ENCODE data around the gene CCDC68. TPM values are rescaled to one million over a fixed set of nuclear protein-coding genes. Genes with fewer than 3 reads are reported as not detected.
"Not testable (repeated sequence)": the region's sequence is repeated elsewhere in the genome, so short reads cannot be mapped to it uniquely, and the experiment has no call there.

Gene CCDC68
- total RNA-seq, 1 donor from 2014 or later = not detected

GRCh38 chr18:54983791-54984190 is 24.5 kb upstream of the CCDC68 start:
- no peak for DNase-seq (ENCODE audit: low spot score in 2 of 2, unreplicated experiment in 2 of 2)
- Mint-ChIP-seq H3K9me3 (peaks cover 7% of the 10 kb centered on the region), H3K27ac (no peak overlapping the region), H3K4me1 (peaks cover 2% of the 10 kb centered on the region), H3K4me3 (no peak overlapping the region), H3K27me3 (ENCODE audit: low read depth) (no peaks in the 10 kb centered on the region), H3K36me3 (no peaks in the 10 kb centered on the region)
- TF ChIP-seq CTCF (IDR thresholded peaks at IDR 0.05; ENCODE audit: unreplicated experiment) = no peak

GRCh38 chr18:54983041-54983686 is 23.9 kb upstream of the CCDC68 start:
- Mint-ChIP-seq H3K27ac (no peak overlapping the region), H3K4me1 (peaks cover 2% of the 10 kb centered on the region), H3K27me3 (ENCODE audit: low read depth) (no peaks in the 10 kb centered on the region), H3K4me3 (no peak overlapping the region), H3K36me3 (no peaks in the 10 kb centered on the region), H3K9me3 (peaks cover 8% of the 10 kb centered on the region)
- DNase-seq (ENCODE audit: low spot score in 2 of 2, unreplicated experiment in 2 of 2) = no peak
- TF ChIP-seq CTCF (IDR thresholded peaks at IDR 0.05; ENCODE audit: unreplicated experiment) = peak; percentile 92

- no peaks in the 10 kb centered on the region for H3K27me3 Mint-ChIP-seq (ENCODE audit: low read depth)
- H3K4me1 Mint-ChIP-seq = peaks cover 2% of the 10 kb centered on the region
- no peaks in the 10 kb centered on the region for H3K36me3 Mint-ChIP-seq
- TF ChIP-seq CTCF (IDR thresholded peaks at IDR 0.05; ENCODE audit: unreplicated experiment) = no peak
- peaks cover 17% of the 10 kb centered on the region for H3K9me3 Mint-ChIP-seq
- H3K27ac Mint-ChIP-seq = no peak overlapping the region
- H3K4me3 Mint-ChIP-seq = no peak overlapping the region
- DNase-seq (ENCODE audit: low spot score in 2 of 2, unreplicated experiment in 2 of 2) = no peak
These were observed 21.8 kb upstream of the CCDC68 start for GRCh38 chr18:54981076-54981475.

- Mint-ChIP-seq H3K27ac (no peak overlapping the region), H3K4me3 (no peak overlapping the region), H3K27me3 (ENCODE audit: low read depth) (no peaks in the 10 kb centered on the region), H3K4me1 (no peaks in the 10 kb centered on the region), H3K36me3 (no peaks in the 10 kb centered on the region), H3K9me3 (peaks cover 30% of the 10 kb centered on the region)
- DNase-seq (ENCODE audit: low spot score in 2 of 2, unreplicated experiment in 2 of 2) = no peak
- no peak for TF ChIP-seq CTCF (IDR thresholded peaks at IDR 0.05; ENCODE audit: unreplicated experiment)
These were observed 16.3 kb upstream of the CCDC68 start for GRCh38 chr18:54975598-54975997.

- H3K4me3 Mint-ChIP-seq = no peak overlapping the region
- H3K4me1 Mint-ChIP-seq = no peaks in the 10 kb centered on the region
- H3K36me3 Mint-ChIP-seq = no peaks in the 10 kb centered on the region
- H3K27ac Mint-ChIP-seq = no peak overlapping the region
- no peak for DNase-seq (ENCODE audit: low spot score in 2 of 2, unreplicated experiment in 2 of 2)
- H3K9me3 Mint-ChIP-seq = peaks cover 23% of the 10 kb centered on the region
- no peaks in the 10 kb centered on the region for H3K27me3 Mint-ChIP-seq (ENCODE audit: low read depth)
- TF ChIP-seq CTCF (IDR thresholded peaks at IDR 0.05; ENCODE audit: unreplicated experiment) = no peak
These were observed 13.8 kb upstream of the CCDC68 start for GRCh38 chr18:54973046-54973445.

DNA sequence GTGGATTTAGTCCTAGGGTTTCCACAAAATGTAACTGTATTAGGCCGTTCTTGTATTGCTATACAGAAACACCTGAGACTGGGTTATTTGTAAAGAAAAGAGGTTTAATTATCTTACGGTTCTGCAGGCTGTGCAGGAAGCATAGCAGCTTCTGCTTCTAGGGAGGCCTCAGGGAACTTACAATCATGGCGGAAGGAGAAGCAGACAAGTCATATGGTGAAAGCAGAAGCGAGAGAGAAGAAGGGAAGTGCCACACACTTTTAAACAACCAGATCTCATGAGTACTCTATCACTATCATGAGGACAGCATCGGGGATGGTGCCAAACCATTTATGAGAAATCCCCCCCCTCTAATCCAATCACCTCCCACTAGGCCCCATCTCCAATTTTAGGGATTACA is 9.5 kb upstream of the CCDC68 start:
- Mint-ChIP-seq H3K27me3 (ENCODE audit: low read depth) (no peaks in the 10 kb centered on the region), H3K36me3 (no peaks in the 10 kb centered on the region)

DNA sequence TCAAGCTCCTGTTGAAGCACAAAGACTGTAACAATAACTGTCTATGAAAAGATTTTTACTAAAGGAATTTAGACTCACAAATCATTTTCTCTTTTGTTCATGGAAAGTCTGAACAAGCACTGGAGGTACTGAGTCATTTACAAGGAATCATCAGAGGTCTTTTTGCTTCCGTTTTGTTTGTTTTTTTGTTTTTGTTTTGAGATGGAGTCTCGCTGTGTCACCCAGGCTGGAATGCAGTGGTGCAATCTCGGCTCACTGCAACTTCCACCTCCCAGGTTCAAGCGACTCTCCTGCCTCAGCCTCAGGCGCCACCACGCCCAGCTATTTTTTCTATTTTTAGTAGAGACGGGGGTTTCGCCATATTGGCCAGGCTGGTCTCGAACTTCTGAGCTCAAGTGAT is 9.0 kb upstream of the CCDC68 start:
- H3K9me3 Mint-ChIP-seq = peaks cover 10% of the 10 kb centered on the region
- not testable (repeated sequence) for H3K27ac Mint-ChIP-seq; DNase-seq (ENCODE audit: low spot score in 2 of 2, unreplicated experiment in 2 of 2); H3K27me3 Mint-ChIP-seq (ENCODE audit: low read depth); H3K4me1 Mint-ChIP-seq; H3K4me3 Mint-ChIP-seq; H3K36me3 Mint-ChIP-seq

More for the DNA sequence above, 9.5 kb upstream of the CCDC68 start:
- no peak for DNase-seq (ENCODE audit: low spot score in 2 of 2, unreplicated experiment in 2 of 2)
- no peak overlapping the region for H3K4me3 Mint-ChIP-seq
- no peak overlapping the region for H3K27ac Mint-ChIP-seq
- H3K4me1 Mint-ChIP-seq = no peaks in the 10 kb centered on the region
- TF ChIP-seq CTCF (IDR thresholded peaks at IDR 0.05; ENCODE audit: unreplicated experiment) = no peak
- H3K9me3 Mint-ChIP-seq = peaks cover 13% of the 10 kb centered on the region
